Neural progenitor cell (in vitro differentiated cells): Measurements from ENCODE around the gene PRKRIP1.

Source experiments
- EZH2 ChIP-seq: fragments of 200-600 bp; sonication (generic); IDR thresholded peaks from 2 replicates; pipeline ENCODE4 v1.6.1; 2017; ENCODE audit warnings: antibody characterized with exemption, mild to moderate bottlenecking, moderate library complexity
- EZH2phosphoT487 ChIP-seq: fragments of 200-600 bp; sonication (generic); IDR thresholded peaks from 2 replicates; pipeline ENCODE4 v1.6.1; 2017; ENCODE audit warnings: antibody characterized with exemption
- TF ChIP-seq, protein P1 (sequence below): fragments of 200-600 bp; sonication (generic); IDR thresholded peaks from 2 replicates; pipeline ENCODE4 v1.5.1; 2017; ENCODE audit warnings: antibody characterized with exemption, mild to moderate bottlenecking

DNA sequence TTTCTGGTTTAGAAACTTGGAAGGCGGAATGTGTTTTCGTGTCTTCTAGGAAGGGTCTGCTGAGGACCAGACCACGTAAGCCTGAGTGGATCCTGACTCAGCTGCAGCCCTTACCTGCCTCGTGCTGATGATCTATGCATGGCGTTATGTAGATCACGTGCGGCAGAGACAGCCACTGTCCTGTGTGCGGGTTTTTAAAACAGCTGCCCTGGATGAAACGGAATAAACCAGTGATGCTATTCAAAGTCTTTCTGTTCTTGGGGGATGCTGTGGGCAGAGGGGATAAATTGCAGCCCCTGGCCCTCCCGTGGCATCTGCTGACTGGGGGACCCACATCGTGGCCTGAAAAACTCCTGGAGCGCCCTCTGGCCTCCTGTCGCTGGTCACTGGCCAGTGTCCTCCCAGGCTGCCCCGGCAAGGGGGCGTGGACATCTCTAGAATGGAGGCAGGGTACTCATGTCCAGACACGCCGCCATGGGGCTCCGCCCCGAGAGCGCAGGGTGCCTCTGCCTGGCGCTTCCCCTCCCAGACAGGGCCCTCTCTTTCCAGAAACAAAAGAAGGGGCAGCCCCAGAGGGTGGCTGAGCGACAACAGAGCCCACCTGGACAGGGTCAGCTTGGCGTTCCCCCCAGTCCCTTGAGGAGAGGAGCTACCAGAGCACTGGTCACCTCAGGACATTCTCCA, 55.4 kb downstream of the PRKRIP1 start:
- TF ChIP-seq, protein P1, sequence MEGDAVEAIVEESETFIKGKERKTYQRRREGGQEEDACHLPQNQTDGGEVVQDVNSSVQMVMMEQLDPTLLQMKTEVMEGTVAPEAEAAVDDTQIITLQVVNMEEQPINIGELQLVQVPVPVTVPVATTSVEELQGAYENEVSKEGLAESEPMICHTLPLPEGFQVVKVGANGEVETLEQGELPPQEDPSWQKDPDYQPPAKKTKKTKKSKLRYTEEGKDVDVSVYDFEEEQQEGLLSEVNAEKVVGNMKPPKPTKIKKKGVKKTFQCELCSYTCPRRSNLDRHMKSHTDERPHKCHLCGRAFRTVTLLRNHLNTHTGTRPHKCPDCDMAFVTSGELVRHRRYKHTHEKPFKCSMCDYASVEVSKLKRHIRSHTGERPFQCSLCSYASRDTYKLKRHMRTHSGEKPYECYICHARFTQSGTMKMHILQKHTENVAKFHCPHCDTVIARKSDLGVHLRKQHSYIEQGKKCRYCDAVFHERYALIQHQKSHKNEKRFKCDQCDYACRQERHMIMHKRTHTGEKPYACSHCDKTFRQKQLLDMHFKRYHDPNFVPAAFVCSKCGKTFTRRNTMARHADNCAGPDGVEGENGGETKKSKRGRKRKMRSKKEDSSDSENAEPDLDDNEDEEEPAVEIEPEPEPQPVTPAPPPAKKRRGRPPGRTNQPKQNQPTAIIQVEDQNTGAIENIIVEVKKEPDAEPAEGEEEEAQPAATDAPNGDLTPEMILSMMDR, result peak; percentile 28
- TF ChIP-seq EZH2phosphoT487, result no peak
- TF ChIP-seq EZH2, result no peak
